NCI-H1417 (cell line): Measurements from ENCODE around the gene KLHL29.

Experiments
- DNase-seq, 3 experiments: peaks; one replicate each; lab custom pipeline; 2025; lab: John Stamatoyannopoulos, UW

Gene KLHL29

DNA sequence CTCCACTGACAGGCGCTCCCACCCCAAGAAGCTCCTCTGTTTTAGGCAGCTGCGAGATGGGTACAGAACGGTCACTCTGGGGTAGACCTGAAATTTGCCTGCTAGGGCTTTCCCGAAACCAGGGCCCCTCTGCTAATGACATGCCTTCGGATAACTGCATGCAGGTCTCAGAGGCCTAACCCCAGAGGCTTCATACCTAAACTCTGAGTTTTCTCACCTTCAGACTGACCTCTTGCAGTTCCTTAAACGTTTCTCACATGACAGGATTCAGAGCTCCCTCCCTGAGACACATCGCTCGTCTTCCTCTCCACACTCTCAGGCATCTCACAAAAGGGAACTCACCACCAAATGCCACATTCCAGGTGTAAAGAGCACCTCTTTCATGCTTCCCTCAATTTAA is 11.3 kb upstream of the KLHL29 start:
- no peak for DNase-seq

DNA sequence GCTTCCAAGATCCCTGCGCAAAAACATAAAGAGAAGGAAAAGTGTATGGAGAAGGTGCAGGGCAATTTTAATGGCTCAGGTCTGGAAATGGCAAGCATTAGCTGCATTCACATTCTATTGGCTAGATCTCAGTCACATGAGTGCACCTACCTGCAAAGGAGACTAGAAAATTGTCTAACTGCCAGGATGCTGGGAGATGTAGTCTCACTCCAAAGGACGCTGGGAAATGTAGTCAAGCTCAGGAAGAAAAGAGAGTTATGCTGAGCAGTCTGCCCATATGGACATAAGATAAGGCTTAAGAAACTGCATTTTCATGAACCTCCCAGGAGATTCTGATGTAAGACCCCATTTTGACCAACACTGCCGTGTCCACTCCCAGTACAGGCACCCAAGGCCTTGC is 9.5 kb upstream of the KLHL29 start:
- DNase-seq, result peak in 2 of 3 experiments; percentile 18 to 23

DNA sequence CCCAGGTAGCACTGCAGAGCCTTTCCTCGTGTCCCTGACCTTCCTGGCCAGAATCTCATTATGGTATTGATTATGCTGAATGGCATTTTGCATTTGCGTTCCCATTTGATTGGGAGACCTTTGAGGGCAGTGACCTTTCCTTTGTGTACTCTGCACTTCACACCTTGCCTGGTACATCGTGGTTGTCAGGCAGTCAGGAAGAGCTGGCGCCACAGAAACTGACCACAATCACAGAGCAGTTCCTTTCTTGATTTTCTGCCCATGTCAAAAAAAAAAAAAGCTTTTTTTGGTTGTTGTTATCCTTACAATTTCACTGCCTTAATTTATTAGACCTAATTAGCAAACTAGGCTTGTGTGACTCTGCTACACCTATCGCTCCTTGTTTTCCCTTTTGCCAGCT is 8.9 kb upstream of the KLHL29 start:
- no peak for DNase-seq

DNA sequence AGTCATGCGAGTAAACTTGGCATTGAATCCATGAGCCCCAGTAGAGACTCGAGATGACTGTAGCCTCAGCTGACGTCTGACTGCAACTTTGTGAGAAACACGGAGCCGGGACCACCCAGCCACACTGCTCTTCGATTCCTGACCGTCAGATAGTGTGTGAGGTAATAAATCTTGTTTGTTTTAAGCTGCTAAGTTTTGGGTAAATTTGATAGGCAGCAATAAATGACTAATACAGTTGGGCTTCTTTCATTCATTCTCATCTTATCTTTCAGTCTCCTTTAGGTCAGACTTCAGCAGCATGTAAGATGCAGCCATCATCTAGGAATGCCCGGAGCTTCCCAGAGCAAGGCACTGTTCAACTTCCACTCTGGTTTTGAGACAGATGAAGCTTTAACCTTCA is 8.0 kb upstream of the KLHL29 start:
- DNase-seq, result no peak

DNA sequence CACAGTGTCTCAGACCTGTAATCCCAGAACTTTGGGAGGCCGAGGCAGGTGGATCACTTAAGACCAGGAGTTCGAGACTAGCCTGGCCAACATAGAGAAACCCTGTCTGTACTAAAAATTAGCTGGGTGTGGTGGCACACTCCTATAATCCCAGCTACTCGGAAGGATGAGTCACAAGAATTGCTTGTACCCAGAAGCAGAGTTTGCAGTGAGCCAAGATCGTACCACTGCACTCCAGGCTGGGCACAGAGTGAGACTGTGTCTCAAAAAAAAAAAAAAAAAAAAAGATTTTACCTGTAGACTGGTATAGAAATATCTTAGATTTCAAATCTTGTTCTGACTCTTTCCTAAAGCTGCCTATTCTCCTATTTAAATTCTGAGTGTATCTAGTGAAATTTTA is 7.2 kb upstream of the KLHL29 start:
- DNase-seq, result no peak

DNA sequence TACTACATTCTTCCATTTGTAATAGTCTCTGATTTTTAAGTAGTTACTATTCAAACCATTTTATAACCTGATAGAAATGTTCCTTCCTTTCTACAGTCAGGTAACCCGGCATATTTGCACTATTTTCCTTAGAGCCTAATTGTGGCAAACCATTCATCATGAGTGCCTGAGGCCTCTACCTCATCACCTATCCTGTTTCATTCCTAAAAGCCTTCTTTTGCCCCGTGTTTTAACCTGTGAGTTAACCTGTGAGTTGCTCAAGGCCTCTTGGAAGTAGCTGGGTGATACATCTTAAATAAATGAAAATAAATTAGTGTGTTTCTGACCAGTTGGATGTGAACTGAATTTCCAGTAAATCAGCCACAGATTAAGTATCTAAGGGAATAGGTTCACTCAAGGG is 6.5 kb upstream of the KLHL29 start:
- no peak for DNase-seq

DNA sequence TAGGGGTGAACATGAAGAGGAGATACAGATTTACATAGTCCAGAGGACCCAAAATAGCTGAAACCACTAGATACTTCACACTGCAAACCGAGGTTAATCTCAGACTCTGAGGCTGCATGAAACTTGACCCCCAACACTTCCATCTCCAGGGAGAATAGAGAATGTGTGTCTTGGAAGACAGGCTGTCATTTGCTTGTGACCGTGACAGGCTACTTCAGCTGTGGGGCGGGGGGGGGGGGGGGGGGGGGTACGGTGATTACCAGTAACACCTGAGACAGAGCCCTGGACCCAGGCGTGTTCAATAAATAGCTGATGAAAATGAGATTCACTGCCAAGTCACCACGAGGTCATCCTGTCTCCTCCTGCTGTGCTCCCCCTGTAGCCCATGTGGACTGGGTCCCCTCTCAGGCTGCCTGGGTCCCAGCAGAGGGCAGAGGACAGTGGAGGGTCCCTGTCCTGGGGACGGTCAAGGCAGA is 5.7 kb upstream of the KLHL29 start:
- DNase-seq, result no peak

DNA sequence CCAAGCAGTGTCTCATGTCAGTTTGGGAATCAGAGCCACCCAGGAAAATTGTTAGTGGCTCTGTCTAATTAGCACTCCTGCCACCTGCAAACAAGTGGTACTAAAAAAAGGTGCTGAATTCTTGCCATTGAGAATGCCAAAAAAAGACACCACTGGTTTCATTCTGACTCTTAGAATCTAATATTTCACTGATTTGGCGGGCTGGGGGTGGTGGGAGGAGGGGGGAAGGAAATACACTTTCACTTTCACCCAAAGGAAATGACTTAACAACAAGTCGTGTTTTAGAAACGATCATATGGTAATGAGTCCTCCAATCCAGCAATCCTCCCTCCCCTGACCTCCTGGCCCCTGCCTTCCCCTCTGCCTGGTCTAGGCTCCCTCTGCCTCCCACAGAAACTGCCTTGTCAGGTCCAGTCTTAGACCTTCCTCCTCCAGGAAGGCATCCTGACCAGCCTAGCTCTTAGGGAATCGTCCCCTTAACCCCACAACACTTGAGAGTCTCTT is 4.4 kb upstream of the KLHL29 start:
- peak in 1 of 3 experiments; percentile 27 for DNase-seq

DNA sequence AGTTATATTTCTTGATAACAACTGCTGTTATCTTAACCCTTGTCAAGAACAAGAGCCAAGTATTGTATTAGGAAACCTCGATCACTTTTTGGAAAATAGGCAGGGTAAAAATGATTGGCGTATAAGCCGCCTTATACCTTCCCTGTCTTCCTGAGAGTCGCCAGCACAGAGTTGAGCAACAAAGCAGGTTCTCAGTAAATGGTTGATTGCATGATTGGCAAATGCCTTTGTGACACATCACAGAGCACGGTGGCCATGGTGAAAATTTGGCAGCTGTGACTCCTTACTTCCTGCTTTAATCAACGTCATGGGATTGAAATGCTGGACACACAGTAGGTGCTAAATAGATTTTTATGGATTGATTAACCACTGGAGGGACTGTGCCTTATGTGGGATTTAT is 3.9 kb upstream of the KLHL29 start:
- peak in 2 of 3 experiments; percentile 20 to 56 for DNase-seq

DNA sequence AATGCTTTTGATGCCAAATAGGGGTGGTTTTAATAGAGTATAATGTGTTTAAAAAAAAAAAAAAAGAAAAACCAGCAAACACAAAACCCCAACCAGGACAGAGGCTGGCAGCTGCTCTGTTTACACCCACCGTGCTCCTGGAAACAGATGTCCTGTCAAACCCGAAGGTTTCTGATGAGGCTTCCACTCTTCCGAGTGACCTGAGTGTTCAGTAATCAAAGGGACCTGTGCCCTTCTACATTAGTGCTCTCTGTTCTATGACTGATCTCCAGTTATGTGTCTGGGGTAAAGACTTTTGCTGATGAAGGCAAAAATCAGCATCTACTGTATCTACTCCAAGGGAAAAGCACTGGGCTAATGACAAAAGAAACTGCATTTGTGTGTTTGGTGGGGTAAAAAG is 3.5 kb upstream of the KLHL29 start:
- no peak for DNase-seq

DNA sequence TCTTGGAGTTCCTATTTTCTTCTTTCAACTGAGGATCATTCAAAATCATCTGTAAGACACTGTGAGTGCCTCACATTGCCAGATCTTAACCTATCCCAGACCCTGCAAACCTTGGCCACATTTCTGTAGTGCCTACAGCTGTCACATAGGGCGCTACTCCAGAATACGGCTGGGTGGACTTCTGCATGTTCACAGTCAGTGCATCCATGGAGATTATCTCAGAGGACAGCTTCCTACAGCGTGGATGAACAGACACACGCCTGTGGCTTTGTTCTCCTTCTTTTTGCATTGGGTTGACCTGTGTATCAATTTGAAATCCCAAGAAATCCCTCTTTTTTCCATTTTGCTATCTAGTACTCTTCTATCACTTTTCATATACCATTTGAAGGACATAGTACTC is 1.9 kb upstream of the KLHL29 start:
- no peak for DNase-seq

DNA sequence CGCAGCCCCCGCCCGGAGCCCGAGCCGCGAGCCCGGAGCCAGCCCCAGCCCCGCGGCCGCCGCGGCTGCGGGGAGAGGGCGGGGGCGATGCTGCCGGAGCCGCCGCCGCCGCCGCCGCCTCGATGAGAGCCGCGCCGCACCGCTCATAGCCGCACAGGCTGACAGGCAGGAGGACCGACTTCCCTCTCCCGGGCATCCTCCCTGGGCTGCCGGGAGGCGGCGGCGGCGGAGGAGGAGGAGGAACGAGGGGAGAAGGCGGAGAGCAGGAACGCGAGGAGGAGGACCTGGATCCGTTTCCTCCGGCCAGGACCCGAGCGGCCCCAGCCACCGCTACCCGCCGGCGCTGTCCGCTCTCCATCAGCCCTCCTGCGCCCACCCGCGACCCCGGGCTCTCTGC is 370 bp downstream of the KLHL29 start:
- peak in 2 of 3 experiments; percentile 70 to 73 for DNase-seq

DNA sequence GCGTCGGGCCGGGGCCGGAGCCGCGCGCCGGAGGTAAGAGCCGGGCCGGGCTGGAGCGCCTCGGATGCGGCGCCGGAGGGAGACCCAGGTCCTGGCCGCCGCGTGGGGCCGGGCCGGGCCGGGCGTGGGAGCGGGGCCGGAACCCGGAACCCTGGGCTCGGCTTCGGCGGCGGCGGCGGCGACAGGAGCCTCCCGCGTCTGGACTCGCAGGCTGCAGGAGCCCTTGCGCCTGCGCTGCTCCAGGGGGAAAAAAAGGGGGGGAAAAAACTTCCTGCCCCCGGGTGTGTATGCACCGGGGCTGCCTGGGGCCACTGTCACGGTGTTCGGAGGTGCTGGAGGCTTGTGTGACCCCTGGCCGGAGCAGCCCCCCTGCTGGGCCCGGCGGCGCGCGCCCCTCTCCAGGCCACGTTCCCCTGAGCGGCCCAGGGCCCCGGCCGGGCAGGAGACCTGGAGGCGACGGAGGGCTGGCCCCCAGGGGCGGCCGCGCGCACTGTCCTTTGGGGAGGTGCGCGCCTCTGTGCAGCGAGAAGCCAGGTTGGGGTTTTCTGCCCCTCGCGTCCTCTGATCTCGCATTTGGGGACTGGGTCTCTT is 864 bp downstream of the KLHL29 start:
- DNase-seq, result peak in 2 of 3 experiments; percentile 63 to 73

DNA sequence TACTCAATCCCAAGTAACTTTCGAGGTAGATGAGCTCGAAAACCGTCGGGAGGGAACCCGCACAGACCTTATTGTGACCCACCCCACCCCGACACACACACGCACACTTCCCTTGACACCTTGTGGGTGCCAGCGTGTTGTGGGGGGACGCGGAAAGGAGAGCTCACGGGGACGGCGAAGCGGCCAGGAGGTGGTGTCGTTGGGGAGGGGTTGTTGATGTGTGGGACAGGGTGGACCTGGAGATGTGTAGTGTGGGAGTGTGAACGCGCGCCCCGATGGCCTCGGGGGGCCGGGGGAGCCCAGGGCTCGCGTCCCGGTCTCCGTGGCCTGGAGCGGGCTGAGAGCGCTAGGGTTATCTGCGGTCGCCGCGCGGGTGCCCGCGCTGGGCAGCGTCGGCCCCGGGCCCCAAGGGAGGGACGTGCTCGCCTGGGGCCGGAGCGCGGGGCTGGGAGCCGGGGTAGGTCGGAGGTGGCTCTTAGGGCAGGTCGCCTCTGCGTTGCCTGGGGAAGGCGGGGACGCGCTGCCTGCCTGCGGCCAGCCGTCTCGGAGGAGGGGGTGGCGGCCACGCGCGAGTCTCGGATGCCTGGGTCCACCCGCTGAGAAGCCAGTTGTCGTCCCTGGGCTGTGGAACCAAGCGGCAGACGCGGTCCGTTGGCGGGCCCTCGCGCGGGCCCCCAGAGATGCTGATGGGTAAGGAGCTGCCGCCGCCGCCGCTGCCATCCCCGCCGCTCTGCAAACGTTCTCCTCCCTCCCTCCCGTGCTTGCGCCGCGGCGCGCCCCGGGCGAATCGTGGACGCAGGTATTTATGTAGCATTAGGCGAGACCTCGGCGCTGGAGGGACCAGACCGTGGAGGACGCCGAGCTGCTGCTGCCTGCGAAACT is 1.6 kb downstream of the KLHL29 start:
- peak in 2 of 3 experiments; percentile 70 to 74 for DNase-seq

DNA sequence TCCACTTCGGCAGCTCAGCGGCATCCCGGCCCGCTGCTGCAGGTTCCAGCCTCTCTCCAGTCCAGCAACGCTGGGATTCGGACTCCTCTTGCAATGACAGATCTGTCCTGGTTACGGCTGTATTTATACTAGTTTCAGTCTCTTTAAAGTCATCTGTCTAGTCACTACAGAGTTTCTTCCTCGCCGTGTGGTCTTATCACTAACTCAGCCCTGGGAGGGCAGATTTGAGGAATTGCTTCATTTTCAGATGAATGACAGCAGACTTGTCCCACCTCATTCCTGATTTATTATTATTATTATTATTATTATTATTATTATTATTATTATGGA is 2.2 kb downstream of the KLHL29 start:
- no peak for DNase-seq

DNA sequence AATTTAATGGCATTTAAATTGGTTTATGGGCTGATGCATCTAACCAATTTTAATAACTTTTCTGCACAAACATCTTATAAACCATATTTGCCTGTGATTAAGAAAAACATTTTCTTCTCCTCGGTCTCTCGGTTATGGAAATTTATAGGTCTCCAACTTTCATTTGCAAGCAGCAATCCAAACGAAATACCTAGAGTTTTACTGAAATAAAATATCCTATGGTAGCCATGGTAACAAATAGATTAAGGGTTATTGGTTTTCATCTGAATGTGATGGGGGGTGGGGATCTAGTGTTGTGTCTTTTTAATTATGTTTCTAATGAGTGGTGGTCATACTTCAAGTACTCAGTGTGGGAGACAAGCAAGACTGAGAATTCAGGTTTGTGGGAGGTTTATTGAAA is 2.9 kb downstream of the KLHL29 start:
- peak in 2 of 3 experiments; percentile 32 to 78 for DNase-seq

DNA sequence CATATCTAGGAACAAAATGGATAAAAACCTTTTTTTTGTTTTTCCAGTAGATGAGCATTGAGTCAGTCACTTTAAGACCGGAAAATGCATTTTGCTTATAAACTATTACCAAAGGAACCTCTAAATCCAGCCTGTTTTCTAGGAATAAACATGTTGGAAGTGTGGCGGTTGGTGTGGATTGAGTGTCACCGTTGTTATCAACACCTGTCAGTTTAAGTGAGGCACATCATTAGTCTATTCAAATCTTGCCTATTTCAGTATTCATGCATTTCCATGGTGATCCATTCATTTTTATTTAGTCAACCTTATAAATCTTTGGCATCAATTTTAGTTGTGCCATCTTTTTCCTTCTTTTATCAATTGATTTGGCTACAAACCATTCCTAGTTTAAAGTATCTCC is 3.3 kb downstream of the KLHL29 start:
- DNase-seq, result peak in 1 of 3 experiments; percentile 64

DNA sequence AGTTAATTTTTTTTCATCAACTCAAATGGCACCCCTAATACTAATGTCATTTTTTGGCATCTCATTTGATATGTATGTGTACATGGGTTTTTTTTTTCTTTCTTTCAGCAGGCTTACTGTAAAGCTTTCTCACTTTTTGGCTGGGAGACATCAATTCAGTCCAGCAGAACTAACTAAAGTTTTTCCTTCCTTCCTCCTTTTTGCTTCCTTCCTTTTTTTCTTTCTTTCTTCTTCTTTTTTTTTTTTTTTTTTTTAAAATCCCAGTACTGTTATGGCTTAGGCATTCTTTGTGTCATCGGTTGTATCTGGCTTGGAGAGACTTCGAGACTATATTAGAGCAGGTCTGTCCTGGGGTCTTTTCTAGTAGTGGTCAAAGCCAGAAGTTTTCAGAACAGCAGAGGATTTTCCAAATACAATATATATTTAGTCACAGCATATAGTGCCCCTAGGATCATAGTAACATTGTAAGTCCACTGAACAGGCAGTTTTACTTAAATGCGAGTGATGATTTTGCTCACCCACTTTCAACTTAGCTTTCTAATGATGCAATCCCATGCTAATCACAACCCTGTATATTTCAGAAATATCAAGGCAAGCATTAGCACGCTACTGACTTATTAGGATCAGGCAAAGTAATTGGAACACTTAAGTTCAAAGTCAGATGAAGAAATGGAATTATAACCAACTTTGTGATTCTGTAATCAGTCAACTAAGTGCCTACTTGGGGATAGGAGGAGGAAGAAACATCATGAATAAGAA is 4.0 kb downstream of the KLHL29 start:
- DNase-seq, result no peak

DNA sequence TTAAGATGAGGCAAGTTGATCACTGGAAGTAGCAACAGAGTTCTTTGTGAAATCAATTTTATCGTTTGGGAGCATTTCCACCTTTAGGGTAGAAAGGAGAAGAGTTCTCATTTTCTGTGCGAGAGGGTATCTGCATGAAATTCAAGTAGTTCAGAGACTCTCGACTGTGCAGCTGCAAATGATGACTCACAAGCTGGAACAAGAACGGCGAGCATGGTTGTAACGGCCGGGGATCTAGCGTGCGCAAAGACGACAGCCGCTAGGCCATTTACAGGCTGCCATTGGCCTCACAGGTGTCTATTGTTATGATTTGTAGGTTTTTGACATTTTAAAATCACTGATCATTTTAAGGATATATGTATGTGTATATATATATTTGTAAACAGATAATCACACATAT is 5.2 kb downstream of the KLHL29 start:
- peak in 1 of 3 experiments; percentile 52 for DNase-seq

DNA sequence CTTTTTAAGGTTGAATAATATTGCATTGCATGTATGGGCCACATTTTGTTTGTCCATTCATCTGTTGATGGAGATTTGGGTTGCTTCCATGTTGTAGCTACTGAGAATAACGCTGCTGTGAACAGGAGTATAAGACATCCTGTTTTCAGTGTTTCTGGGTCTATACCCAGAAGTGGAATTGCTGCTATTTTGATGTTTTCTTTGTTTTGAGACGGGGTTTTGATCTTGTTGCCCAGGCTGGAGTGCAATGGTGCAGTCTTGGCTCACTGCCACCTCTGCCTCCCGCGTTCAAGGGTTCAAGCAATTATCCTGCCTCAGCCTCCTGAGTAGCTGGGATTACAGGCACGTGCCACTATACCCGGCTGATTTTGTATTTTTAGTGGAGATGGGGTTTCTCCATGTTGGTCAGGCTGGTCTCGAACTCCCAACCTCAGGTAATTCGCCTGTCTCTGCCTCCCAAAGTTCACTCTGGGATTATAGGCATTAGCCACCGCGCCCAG is 6.3 kb downstream of the KLHL29 start:
- peak in 1 of 3 experiments; percentile 19 for DNase-seq

DNA sequence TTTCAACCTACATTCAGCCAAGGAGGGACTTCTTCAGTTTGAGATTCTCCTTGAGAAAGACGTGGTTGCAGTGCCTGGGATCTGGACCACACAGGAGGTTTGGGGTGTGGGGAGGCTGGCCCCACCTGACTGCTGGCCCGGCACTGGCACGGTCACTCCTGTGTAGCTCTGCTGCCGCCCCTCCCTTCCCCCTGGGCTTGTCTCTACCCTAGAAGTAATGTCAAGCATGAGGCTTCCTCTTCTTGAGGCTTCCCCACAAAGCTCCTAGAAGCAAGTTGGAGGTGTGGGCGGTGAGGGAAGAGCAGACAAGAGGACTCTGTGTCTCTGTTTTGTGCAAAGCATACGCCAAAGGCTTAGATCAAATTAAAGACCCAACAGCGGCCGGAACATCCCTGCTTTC is 8.7 kb downstream of the KLHL29 start:
- no peak for DNase-seq

DNA sequence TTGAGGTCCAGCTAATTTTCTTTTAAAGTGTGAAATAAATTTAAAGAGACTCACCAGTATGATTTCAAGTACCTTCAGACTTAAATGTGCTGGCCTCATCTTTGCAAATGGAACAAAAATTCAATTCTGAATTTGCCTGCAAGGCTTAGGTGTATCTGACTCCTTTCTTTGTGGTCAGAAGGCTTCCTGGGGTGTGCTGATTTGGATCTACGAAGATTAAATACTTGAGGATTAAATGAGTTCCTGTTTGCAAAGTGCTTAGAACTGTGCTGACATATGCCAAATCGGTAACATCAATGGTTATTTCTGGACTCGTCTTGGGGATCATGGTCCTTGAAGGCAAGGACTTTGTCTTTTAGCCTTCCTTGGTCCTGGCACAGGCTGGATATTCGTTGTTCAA is 9.7 kb downstream of the KLHL29 start:
- no peak for DNase-seq
